ENCODE measurements around the gene INPP4B.

The INPP4B gene

DNA sequence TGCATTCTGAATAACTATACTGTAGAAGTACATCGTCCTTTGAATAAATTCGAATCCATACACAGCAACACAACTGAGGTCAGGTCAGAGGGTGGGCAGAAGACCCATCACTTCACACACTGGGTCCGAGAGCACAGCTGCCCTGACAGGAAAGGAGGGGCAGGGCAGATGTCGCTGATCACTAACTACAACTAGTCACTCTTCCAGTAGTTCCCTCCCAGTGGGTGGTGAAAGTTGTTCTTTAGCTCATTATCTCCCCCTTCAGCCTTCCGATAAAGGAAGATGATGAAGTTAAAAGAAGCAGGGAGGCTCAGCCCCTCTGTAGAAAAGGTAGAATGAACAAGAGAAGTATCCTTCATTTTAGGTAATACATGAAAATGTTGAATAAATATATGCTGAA, 278.9 kb downstream of the INPP4B start:
- no peak overlapping the region for H3K27ac ChIP-seq
- TF ChIP-seq, protein P1, sequence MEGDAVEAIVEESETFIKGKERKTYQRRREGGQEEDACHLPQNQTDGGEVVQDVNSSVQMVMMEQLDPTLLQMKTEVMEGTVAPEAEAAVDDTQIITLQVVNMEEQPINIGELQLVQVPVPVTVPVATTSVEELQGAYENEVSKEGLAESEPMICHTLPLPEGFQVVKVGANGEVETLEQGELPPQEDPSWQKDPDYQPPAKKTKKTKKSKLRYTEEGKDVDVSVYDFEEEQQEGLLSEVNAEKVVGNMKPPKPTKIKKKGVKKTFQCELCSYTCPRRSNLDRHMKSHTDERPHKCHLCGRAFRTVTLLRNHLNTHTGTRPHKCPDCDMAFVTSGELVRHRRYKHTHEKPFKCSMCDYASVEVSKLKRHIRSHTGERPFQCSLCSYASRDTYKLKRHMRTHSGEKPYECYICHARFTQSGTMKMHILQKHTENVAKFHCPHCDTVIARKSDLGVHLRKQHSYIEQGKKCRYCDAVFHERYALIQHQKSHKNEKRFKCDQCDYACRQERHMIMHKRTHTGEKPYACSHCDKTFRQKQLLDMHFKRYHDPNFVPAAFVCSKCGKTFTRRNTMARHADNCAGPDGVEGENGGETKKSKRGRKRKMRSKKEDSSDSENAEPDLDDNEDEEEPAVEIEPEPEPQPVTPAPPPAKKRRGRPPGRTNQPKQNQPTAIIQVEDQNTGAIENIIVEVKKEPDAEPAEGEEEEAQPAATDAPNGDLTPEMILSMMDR (conservative IDR thresholded peaks at IDR 0.05) = no peak

DNA sequence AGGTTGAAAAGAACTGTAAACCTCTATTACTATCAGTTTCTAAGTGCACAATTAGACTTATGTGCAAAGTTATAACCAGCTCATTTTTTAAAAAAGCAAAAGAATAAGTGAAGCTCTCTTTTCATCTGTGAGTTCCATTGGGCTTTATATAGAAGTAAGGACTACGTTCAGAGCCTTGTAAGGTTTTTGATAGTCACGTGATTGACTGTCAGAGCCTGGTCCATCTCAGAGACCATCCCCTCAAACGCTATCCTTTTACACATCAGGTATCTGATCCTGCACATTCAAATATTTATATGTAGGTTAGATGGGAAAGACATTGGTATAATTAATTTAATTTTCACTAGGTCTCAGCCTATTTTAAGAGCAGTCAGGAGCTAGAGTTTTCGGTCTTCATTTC, 279.3 kb downstream of the INPP4B start:
- no peak overlapping the region for H3K27ac ChIP-seq
- TF ChIP-seq, protein P1 (conservative IDR thresholded peaks at IDR 0.05) = no peak

DNA sequence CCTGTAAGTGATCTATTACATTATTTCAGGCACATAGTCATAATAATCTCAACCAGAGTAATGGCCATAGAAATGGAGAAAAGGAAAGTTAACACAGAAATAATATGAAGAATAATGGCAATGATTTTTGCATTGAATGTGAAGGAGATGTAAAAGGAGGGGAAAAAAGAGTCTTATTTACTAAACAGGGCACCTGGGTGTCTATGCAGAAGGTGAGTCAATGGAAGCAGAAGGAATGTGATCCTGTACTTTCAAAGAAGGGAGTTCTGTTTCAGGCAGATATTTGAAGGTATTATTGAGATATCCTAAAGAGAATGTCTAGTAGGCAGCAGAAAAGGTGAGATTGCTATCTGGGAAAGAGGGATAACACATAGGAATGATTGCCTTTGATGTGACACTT, 279.9 kb downstream of the INPP4B start:
- TF ChIP-seq, protein P1 (conservative IDR thresholded peaks at IDR 0.05) = no peak
- H3K27ac ChIP-seq = no peak overlapping the region

DNA sequence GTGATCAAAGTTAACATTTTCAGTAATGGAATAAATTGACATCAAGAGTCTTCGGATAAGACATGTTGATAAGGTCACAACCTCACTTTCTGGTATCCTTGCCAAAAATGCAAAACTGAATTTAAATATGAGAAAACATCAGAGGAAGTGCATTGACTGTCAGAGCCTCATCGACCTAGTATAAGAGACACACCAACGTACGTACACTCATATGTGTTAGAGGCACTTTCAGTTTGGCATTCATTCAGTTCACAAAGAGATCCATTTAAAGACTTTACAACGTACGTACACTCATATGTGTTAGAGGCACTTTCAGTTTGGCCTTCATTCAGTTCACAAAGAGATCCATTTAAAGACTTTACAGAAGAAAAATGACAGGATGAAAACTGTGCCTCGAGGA, 280.3 kb downstream of the INPP4B start:
- TF ChIP-seq, protein P1 (conservative IDR thresholded peaks at IDR 0.05) = no peak

DNA sequence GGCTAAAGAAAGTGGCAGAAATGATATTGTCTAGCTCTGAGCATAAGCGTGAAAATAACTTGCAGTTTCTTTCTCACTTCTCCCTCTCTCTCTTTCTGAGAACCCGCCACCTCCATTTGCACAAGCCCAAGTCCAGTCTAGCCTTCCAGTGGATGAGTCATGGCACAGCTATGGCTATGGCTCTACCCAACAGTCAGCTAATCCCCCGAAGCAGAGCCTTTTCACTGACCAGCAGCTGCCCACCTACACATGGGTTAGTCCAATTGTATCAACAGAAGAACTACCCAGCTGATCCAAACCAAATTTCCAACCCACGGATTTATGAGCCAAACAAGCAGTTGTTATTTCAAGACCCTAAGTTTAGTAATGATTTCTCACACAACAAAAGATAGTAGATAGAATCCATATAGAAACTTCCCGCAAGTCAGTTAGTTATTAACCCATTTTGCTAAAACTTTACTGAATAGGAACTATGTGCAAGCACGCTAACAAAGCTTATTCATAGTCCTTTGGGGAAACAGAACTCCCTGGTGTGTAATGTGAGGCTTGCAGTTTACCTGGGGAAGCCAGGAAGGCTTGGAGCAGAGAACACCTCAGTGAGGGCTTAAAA, 282.3 kb downstream of the INPP4B start:
- TF ChIP-seq, protein P1 (conservative IDR thresholded peaks at IDR 0.05) = no peak
- no peak overlapping the region for H3K27ac ChIP-seq

More for the DNA sequence above, 280.3 kb downstream of the INPP4B start:
- no peak overlapping the region for H3K27ac ChIP-seq

DNA sequence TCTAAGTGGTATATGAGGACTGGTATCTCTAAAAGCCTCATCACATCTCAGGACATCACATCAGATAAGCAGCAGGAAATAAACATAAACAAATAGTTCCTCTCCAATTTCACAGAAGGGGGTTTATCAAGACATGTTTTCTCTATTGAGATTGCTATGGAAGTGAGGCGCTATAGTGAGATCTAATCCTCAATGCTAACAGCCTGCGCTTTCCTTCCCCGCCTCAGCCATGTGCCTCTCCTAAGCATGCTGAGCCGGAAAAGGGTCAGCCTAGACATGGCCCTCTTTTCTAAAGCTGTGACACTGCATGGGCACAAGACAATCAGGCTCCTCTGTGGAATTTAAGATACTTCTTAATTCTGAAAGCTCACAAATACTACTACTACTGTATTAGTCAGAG, 286.1 kb downstream of the INPP4B start:
- TF ChIP-seq, protein P1 (conservative IDR thresholded peaks at IDR 0.05) = no peak
- H3K27ac ChIP-seq = no peak overlapping the region

DNA sequence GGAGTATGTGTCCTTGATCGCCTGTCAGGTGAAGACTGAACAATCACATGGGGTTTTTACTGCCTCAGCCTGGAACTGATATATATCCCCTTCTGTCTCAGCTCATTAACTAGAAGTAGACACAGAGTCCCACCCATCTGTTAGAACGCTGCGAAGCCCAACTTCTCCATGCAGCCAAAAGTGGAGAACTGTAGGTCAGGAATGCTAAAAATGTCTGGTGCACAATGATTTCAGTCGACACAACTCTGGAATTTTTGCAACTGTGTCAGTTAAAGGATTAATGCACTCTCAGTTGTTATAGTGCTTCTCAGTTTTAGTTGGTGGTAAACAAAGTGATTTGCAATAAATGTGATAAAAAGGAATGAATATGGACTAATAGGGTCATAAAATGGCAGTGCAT, 287.2 kb downstream of the INPP4B start:
- TF ChIP-seq, protein P1 (conservative IDR thresholded peaks at IDR 0.05) = no peak
- H3K27ac ChIP-seq = no peak overlapping the region
